ENCODE data around the gene MSI2. TPM values are rescaled to one million over a fixed set of nuclear protein-coding genes. Genes with fewer than 3 reads are reported as not detected.

MSI2 gene
- total and polyA plus RNA-seq, 2 experiments from 2014 or later: 15.7 to 76.4 TPM

DNA sequence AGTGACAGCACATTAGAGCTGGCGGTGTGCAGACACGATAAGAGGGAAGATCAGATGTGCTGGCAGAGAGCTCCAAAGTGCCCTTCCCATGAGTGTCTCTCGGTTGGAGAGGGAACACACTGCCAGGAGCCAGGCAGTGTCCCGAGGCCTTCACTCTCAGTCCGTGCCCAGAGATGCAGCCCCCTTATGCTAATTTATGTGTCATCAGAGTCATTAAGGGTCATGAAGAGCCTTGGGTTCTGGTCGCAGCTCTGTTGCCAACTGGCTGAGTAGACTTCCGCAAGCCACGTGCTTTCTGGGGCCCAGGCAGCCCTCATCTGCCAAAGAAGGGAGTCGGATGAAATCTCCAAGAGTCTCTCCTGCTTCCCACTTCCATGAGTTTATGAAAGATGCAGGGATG lies 232.5 kb downstream of the MSI2 start:
- Histone ChIP-seq H3K4me1 (ENCODE audit: low read depth) (peaks cover 20% of the 10 kb centered on the region), H3K4me3 (no peak overlapping the region)
- TF ChIP-seq, protein P1, sequence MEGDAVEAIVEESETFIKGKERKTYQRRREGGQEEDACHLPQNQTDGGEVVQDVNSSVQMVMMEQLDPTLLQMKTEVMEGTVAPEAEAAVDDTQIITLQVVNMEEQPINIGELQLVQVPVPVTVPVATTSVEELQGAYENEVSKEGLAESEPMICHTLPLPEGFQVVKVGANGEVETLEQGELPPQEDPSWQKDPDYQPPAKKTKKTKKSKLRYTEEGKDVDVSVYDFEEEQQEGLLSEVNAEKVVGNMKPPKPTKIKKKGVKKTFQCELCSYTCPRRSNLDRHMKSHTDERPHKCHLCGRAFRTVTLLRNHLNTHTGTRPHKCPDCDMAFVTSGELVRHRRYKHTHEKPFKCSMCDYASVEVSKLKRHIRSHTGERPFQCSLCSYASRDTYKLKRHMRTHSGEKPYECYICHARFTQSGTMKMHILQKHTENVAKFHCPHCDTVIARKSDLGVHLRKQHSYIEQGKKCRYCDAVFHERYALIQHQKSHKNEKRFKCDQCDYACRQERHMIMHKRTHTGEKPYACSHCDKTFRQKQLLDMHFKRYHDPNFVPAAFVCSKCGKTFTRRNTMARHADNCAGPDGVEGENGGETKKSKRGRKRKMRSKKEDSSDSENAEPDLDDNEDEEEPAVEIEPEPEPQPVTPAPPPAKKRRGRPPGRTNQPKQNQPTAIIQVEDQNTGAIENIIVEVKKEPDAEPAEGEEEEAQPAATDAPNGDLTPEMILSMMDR (IDR thresholded peaks at IDR 0.05; ENCODE audit: low read depth, low read length): no peak

DNA sequence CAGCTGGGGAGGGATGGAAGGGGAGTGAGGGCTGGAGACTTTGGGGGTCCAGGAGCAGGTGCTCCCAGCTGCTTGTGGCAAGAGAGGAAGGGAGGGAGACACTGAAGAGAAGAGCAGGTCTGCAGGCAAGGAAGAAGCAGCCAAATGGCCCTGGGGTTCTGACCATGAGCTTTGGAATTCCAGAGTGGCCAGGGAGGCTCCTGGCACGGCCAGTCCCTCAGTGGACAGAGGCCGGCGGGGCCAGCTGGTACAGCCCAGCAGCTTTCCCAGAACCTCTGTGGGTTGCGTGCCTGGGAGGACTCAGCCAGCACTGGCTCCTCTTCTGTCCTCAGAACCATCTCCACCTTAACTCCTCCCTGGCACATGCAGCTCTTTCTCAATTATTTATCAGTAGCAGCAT lies 233.0 kb downstream of the MSI2 start:
- Histone ChIP-seq H3K27me3 (no peaks in the 10 kb centered on the region), H3K27ac (no peak overlapping the region), H3K9me3 (ENCODE audit: low read depth) (no peaks in the 10 kb centered on the region), H3K4me1 (ENCODE audit: low read depth) (peaks cover 20% of the 10 kb centered on the region), H3K4me3 (no peak overlapping the region), H3K36me3 (no peaks in the 10 kb centered on the region)
- no peak for DNase-seq (ENCODE audit: low read depth in 1 of 2, low spot score in 1 of 2)
- TF ChIP-seq, protein P1 (IDR thresholded peaks at IDR 0.05; ENCODE audit: low read depth, low read length): no peak

More for the DNA sequence above, 232.5 kb downstream of the MSI2 start:
- H3K36me3 ChIP-seq: no peaks in the 10 kb centered on the region
- H3K27ac ChIP-seq: no peak overlapping the region
- no peaks in the 10 kb centered on the region for H3K27me3 ChIP-seq
- H3K9me3 ChIP-seq (ENCODE audit: low read depth): no peaks in the 10 kb centered on the region
- DNase-seq (ENCODE audit: low read depth in 1 of 2, low spot score in 1 of 2): no peak

DNA sequence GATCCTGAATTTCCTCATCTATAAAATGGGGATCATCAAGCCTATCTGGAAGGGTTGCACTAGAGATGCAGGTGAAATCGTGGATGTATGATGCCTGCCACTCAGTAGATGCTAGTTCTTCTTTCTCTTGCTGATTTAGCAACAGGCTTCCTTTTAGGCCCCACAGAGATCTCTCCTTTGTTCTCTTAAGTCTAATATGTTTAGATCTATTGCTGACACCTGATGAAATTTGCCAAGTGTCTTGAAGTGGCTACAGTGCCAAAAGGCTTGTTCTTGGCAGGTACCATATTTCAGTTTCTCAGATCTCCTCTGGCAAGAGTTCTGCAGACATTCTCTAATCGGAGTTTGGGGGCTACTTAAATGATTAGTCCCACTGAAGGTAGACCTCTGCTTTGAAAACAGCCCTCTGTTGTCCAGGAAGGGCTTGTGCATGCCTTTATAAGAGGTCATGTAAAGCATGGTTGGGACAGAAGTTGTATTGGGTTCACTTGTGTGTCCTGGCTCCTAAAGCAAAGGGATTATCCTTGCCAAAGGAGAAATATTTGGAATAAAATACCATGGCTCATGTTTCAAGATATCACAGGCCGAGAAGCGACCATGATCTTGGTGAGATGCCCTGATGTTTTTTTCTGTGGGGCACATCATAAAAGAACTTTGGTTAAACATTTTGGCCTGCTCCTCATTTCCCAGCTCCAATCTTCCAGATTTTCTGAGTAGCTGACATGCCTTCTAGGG lies 234.0 kb downstream of the MSI2 start:
- H3K4me1 ChIP-seq (ENCODE audit: low read depth): peaks cover 20% of the 10 kb centered on the region
- TF ChIP-seq, protein P1 (IDR thresholded peaks at IDR 0.05; ENCODE audit: low read depth, low read length): no peak
- no peaks in the 10 kb centered on the region for H3K27me3 ChIP-seq
- no peak overlapping the region for H3K4me3 ChIP-seq
- no peaks in the 10 kb centered on the region for H3K9me3 ChIP-seq (ENCODE audit: low read depth)
- no peak for DNase-seq (ENCODE audit: low read depth in 1 of 2, low spot score in 1 of 2)
- no peaks in the 10 kb centered on the region for H3K36me3 ChIP-seq
- H3K27ac ChIP-seq: no peak overlapping the region

- TF ChIP-seq, protein P1 (IDR thresholded peaks at IDR 0.05; ENCODE audit: low read depth, low read length): no peak
- Histone ChIP-seq H3K4me3 (no peak overlapping the region), H3K4me1 (ENCODE audit: low read depth) (peaks cover 20% of the 10 kb centered on the region), H3K9me3 (ENCODE audit: low read depth) (no peaks in the 10 kb centered on the region), H3K27ac (no peak overlapping the region), H3K27me3 (no peaks in the 10 kb centered on the region), H3K36me3 (no peaks in the 10 kb centered on the region)
- DNase-seq (ENCODE audit: low read depth in 1 of 2, low spot score in 1 of 2): no peak
These were observed 234.6 kb downstream of the MSI2 start for GRCh38 chr17:57490890-57491289.

DNA sequence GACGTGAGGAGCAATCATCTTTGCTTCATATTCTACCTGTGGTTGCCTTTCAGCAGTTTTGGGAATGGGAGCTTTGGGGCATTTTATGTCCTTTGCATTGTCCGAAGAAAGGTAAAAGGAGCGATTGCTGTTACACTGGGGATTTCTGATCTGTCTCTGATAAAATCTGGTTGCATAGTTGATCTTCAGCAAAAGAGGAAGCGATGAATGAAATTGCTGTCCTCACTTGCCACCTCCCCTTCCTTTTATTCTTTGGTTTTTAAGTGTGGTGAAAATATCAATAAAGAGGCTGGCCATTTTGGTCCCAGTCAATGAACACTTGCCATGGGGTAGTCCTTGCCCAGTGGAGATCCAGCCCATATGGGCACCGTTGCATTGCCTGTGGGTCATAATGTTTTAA lies 236.8 kb downstream of the MSI2 start:
- TF ChIP-seq, protein P1 (IDR thresholded peaks at IDR 0.05; ENCODE audit: low read depth, low read length): no peak
- Histone ChIP-seq H3K4me3 (no peak overlapping the region), H3K36me3 (no peaks in the 10 kb centered on the region), H3K27me3 (no peaks in the 10 kb centered on the region), H3K4me1 (ENCODE audit: low read depth) (peaks cover 8% of the 10 kb centered on the region), H3K27ac (no peak overlapping the region), H3K9me3 (ENCODE audit: low read depth) (no peaks in the 10 kb centered on the region)
- no peak for DNase-seq (ENCODE audit: low read depth in 1 of 2, low spot score in 1 of 2)
